Karpas-422 (cell line): ENCODE measurements around the gene NOC2L. TPM values are rescaled to one million over a fixed set of nuclear protein-coding genes. Genes with fewer than 3 reads are reported as not detected.
"Not testable (repeated sequence)": the region's sequence is repeated elsewhere in the genome, so short reads cannot be mapped to it uniquely, and the experiment has no call there.

Experiments
- DNase-seq: peaks from one replicate; pipeline ENCODE4 v3.0.0-alpha.2; 2015
- H2AFZ ChIP-seq: fragments of 200-600 bp; sonication (generic); 2 replicates; pipeline ENCODE4 v1.6.1; 2014; ENCODE audit warnings: antibody characterized with exemption, low read length, mixed read lengths
- H3K27ac ChIP-seq: fragments of 200-600 bp; sonication (generic); 2 replicates; pipeline ENCODE4 v1.5.1; 2014; ENCODE audit warnings: mild to moderate bottlenecking, low read length, moderate library complexity
- H3K27me3 ChIP-seq: fragments of 200-600 bp; sonication (generic); 2 replicates; pipeline ENCODE4 v1.6.1; 2014; ENCODE audit warnings: low read length, mixed read lengths
- H3K36me3 ChIP-seq: fragments of 200-600 bp; sonication (generic); 2 replicates; pipeline ENCODE4 v1.6.1; 2014; ENCODE audit warnings: low read length, mixed read lengths; ENCODE audit not compliant: insufficient read depth
- H3K4me1 ChIP-seq: fragments of 200-600 bp; sonication (generic); 2 replicates; pipeline ENCODE4 v1.6.1; 2014; ENCODE audit warnings: mild to moderate bottlenecking, low read length, mixed read lengths
- H3K4me2 ChIP-seq: fragments of 200-600 bp; sonication (generic); 2 replicates; pipeline ENCODE4 v1.6.1; 2014; ENCODE audit warnings: low read length, low read depth, mild to moderate bottlenecking; ENCODE audit not compliant: poor library complexity, severe bottlenecking
- H3K4me3 ChIP-seq: fragments of 200-600 bp; sonication (generic); 2 replicates; pipeline ENCODE4 v1.5.1; 2014; ENCODE audit warnings: mild to moderate bottlenecking, antibody characterized with exemption, low read length, mixed read lengths
- H3K79me2 ChIP-seq: fragments of 200-600 bp; sonication (generic); 2 replicates; pipeline ENCODE4 v1.6.1; 2014; ENCODE audit warnings: mild to moderate bottlenecking, low read length, mixed read lengths
- H3K9ac ChIP-seq: fragments of 200-600 bp; sonication (generic); 2 replicates; pipeline ENCODE4 v1.6.0; 2014; ENCODE audit warnings: low read length
- H3K9me2 ChIP-seq: fragments of 200-600 bp; sonication (generic), shearing (Covaris generic); replicated peaks from 2 replicates; pipeline ENCODE4 v1.6.0; 2014; ENCODE audit warnings: mild to moderate bottlenecking, low read length, moderate library complexity; ENCODE audit not compliant: insufficient read depth
- H3K9me3 ChIP-seq: fragments of 300-700, 200-600 bp; sonication (generic); 2 replicates; pipeline ENCODE4 v1.6.1; 2014; ENCODE audit warnings: low read length, mixed read lengths
- H4K20me1 ChIP-seq: fragments of 200-600 bp; sonication (generic); 2 replicates; pipeline ENCODE4 v1.6.1; 2014; ENCODE audit warnings: mild to moderate bottlenecking, antibody characterized with exemption, low read length, low read depth; ENCODE audit not compliant: insufficient read depth
- total RNA-seq: library from RNA; depleted of rRNA; stranded (reverse); fragments of >200 nt; shearing (Covaris generic); gene quantifications from 2 replicates; pipeline ENCODE4 v1.2.3, GENCODE V29; 2014; ENCODE audit warnings: low replicate concordance

The NOC2L gene
- total RNA-seq, 1 experiment from 2014 or later = 32.5 TPM

DNA sequence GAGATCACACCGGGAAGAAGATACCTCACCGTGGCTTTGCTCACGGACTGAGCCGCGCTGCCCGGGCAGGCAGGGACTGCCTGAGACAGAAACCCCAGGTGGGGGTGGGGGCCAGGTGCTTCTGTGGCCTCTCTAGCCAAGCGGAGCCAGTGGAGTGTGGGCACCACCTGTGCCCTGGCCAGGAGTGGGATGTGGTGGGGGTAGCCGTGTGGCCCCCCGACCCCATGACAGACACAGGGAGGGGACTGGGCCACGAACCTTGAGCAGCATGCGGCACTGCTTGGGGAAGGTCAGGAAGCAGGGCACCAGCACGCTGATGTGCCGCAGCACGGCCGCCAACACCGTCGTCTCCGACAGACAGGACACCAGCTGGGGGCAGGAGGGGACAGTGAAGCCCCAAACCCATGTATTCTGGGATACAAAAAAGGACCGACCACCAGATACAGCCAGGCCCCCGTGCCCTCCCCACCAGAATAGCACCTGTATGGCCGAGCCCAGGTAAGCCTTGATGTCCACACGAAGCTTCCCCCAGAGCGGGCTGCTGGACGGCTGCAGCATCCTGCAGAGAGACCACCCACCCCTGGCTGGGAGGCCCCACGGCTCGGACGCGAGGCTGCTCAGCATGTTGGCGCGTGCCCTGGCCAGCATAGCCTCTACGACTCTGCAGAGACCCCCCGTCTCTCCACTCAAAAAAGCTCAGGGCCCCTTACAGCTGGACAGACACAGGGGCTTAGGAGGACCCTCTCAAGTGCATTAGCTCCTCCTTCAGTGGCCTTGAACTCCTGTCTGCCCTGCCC is 5.3 kb downstream of the NOC2L start:
- Histone ChIP-seq H3K79me2 (peaks cover 19% of the 10 kb centered on the region), H3K36me3 (peaks cover 13% of the 10 kb centered on the region; the same call in 1 of the 2 replicates), H3K4me3 (no peak overlapping the region), H3K27me3 (no peaks in the 10 kb centered on the region), H3K27ac (no peak overlapping the region), H3K9ac (no peak overlapping the region), H3K4me2 (no peak overlapping the region), H2AFZ (no peak overlapping the region), H3K9me2 (no peaks in the 10 kb centered on the region), H4K20me1 (peaks cover 34% of the 10 kb centered on the region), H3K9me3 (no peaks in the 10 kb centered on the region), H3K4me1 (peaks cover 9% of the 10 kb centered on the region)
- DNase-seq = no peak

DNA sequence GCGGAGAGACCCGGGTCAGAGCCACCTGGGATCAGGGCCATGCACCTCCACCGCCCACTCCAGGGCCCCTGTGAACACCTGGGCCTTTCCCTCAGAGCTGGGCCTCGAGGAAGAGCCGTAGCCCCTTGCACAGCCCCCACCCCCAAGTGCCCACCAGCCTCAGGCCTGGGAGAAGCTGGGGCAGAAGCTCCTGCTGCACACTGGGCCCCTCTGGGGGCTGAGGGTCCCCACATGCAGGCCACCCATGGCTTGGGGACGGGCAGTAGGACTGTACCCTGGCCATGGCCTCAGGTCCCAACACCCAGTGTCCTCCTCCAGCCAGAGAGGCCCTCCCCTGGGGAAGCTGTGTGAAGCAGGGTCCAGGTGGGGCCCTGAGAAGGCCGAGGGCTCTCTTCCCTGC is 6.5 kb downstream of the NOC2L start:
- Histone ChIP-seq H2AFZ (no peak overlapping the region), H3K9me2 (no peaks in the 10 kb centered on the region), H3K4me1 (peaks cover 4% of the 10 kb centered on the region), H3K79me2 (peaks cover 8% of the 10 kb centered on the region), H3K4me2 (no peak overlapping the region), H3K4me3 (no peak overlapping the region), H3K36me3 (peaks cover 13% of the 10 kb centered on the region; the same call in 1 of the 2 replicates), H3K9me3 (no peaks in the 10 kb centered on the region), H3K27me3 (no peaks in the 10 kb centered on the region), H3K9ac (no peak overlapping the region), H3K27ac (no peak overlapping the region), H4K20me1 (peaks cover 27% of the 10 kb centered on the region; the same call in 1 of the 2 replicates)
- no peak for DNase-seq

DNA sequence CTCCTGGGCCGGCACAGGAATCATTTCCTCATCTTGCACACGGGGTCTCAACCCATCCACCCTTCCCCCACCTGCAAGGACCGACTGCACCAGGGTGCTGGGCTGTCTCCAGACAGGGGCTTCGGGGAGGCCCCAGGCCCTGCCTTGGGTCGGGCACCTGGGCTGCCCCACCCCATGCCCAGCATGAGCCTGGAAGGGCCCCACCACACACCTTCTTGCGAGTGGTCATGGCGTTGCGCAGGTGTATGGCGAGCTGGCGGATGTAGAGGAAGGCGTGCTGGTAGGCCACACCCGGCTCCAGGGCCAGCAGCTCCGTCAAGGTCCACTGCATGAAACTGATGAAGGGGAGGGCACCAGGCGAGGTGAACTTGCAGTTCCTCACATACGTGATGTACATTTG is 6.9 kb downstream of the NOC2L start:
- H3K9ac ChIP-seq = no peak overlapping the region
- H3K79me2 ChIP-seq = peaks cover 4% of the 10 kb centered on the region
- no peaks in the 10 kb centered on the region for H3K4me1 ChIP-seq
- no peaks in the 10 kb centered on the region for H3K9me2 ChIP-seq
- H2AFZ ChIP-seq = no peak overlapping the region
- no peak overlapping the region for H3K4me3 ChIP-seq
- H3K9me3 ChIP-seq = no peaks in the 10 kb centered on the region
- no peaks in the 10 kb centered on the region for H3K27me3 ChIP-seq
- H4K20me1 ChIP-seq = 0 out of 2 replicates have a peak, but pooled peaks cover 26% of the 10 kb centered on the region
- H3K27ac ChIP-seq = no peak overlapping the region
- H3K36me3 ChIP-seq = peaks cover 13% of the 10 kb centered on the region; the same call in 1 of the 2 replicates
- DNase-seq = no peak
- no peak overlapping the region for H3K4me2 ChIP-seq

DNA sequence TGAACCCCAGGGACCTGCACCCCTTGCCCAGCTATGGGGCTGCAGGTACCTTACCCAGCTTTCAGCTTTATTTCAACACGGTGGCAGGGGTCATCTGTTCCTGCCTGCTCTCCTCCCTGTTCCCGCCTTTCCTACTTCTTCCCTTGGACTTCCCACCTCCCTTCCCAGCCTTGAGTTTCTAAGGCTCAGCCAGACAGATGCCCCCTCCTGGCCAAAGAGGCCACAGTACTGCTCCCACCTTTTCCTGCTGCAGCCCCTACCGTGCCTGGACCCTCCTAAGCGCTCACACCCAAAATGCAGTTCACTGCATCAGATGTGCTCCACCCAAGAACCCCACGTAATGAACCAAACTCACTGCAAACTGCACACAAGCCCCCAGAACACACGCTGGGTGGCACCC is 7.7 kb downstream of the NOC2L start:
- Histone ChIP-seq H3K9me3 (no peaks in the 10 kb centered on the region), H3K79me2 (no peaks in the 10 kb centered on the region), H3K4me3 (no peak overlapping the region), H3K36me3 (peaks cover 13% of the 10 kb centered on the region; the same call in 1 of the 2 replicates), H2AFZ (no peak overlapping the region), H3K9ac (no peak overlapping the region), H3K27me3 (no peaks in the 10 kb centered on the region), H3K27ac (no peak overlapping the region), H3K4me1 (no peaks in the 10 kb centered on the region), H3K4me2 (no peak overlapping the region), H4K20me1 (0 out of 2 replicates have a peak, but pooled peaks cover 23% of the 10 kb centered on the region), H3K9me2 (no peaks in the 10 kb centered on the region)
- DNase-seq = no peak

DNA sequence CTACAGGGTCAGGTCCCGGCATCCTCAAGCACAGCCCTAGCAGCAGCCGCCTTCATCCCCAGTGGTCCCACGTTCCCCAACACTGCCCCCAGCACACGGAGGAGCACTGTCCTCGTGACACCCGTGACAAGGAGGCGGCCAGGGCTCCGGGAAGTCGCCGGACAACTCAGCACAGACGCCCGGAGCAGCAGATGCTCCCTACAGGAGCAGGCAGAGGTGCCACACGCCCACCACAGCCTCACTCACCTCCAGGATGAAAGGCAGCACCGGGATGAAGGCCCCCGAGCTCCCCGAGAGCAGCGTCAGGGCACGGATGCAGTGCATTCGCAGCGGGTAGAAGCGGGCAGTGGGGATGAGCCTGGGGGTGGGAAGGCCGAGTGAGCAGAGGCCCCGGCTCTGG is 8.2 kb downstream of the NOC2L start:
- H3K9me3 ChIP-seq = no peaks in the 10 kb centered on the region
- H3K27ac ChIP-seq = no peak overlapping the region
- H3K27me3 ChIP-seq = no peaks in the 10 kb centered on the region
- no peak overlapping the region for H3K9ac ChIP-seq
- H2AFZ ChIP-seq = no peak overlapping the region
- no peaks in the 10 kb centered on the region for H3K9me2 ChIP-seq
- no peak overlapping the region for H3K4me2 ChIP-seq
- no peaks in the 10 kb centered on the region for H3K79me2 ChIP-seq
- H3K4me1 ChIP-seq = no peaks in the 10 kb centered on the region
- H3K36me3 ChIP-seq = peaks cover 13% of the 10 kb centered on the region; the same call in 1 of the 2 replicates
- H3K4me3 ChIP-seq = no peak overlapping the region
- peaks cover 24% of the 10 kb centered on the region; the same call in 1 of the 2 replicates for H4K20me1 ChIP-seq
- DNase-seq = no peak

DNA sequence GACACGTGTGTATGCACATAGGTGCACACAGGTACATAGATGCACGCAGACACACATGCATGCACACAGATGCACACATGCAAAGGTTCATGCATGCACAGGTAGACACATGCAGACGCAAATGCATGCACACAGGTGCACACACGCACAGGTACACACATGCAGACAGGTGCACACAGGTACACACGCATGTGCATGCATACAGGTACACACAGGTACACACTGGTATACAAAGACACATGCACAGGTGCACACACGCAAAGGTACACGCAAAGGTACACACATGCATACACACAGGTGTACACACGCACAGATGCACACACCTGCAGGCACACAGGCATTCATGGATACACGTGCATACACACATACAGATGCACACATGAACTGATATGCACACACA is 8.8 kb downstream of the NOC2L start:
- H3K9me2 ChIP-seq = no peaks in the 10 kb centered on the region

DNA sequence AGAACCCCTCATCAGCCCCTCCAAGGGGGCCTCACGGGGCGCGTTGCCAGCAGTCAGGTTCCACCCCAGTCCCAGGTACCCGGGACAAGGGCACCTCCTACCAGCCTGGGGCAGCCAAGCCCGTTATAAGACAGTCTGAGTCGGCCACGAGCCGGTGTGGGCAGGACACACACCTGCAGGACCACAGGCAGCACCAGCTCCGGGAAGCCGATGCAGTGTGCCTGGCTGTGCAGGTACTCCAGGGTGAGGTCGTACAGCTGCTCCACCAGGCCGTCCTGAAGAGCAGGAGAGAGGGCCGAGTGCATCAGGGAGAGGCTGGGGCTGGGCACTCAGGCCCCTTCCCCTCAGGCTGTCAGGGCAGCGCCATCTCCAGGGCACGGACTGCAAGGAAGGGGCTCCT is 11.1 kb downstream of the NOC2L start:
- Histone ChIP-seq H3K9me2 (no peaks in the 10 kb centered on the region), H3K36me3 (peaks cover 8% of the 10 kb centered on the region; the same call in 1 of the 2 replicates), H3K4me3 (no peak overlapping the region), H3K79me2 (no peaks in the 10 kb centered on the region), H2AFZ (no peak overlapping the region), H3K4me2 (no peak overlapping the region), H4K20me1 (peaks cover 28% of the 10 kb centered on the region; the same call in 1 of the 2 replicates), H3K9ac (no peak overlapping the region), H3K4me1 (peaks cover under 1% of the 10 kb centered on the region), H3K27me3 (no peaks in the 10 kb centered on the region), H3K9me3 (no peaks in the 10 kb centered on the region), H3K27ac (no peak overlapping the region)
- DNase-seq = no peak

More for the DNA sequence above, 8.8 kb downstream of the NOC2L start:
- Histone ChIP-seq H3K4me1 (no peaks in the 10 kb centered on the region), H3K9me3 (no peaks in the 10 kb centered on the region), H3K36me3 (peaks cover 13% of the 10 kb centered on the region; the same call in 1 of the 2 replicates), H3K4me2 (no peak overlapping the region), H2AFZ (no peak overlapping the region), H3K27me3 (no peaks in the 10 kb centered on the region), H3K9ac (no peak overlapping the region), H3K79me2 (no peaks in the 10 kb centered on the region), H3K27ac (no peak overlapping the region), H3K4me3 (no peak overlapping the region), H4K20me1 (peaks cover 27% of the 10 kb centered on the region; the same call in 1 of the 2 replicates)
- DNase-seq = no peak

DNA sequence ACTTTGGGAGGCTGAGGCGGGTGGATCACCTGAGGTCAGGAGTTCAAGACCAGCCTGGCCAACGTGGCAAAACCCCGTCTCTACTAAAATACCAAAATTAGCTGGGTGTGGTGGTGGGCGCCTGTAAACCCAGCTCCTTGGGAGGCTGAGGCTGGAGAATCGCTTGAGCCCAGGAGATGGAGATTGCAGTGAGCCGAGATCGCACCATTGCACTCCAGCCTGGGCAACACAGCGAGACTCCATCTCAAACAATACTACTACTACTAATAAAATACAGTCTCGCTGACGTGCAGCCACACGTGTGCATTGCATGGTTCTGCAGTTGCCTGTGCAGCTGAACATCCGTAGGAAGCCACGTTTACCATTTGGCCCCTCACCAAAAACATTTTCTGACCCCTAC is 12.2 kb downstream of the NOC2L start:
- H3K4me3 ChIP-seq, H3K27me3 ChIP-seq, H3K27ac ChIP-seq, H2AFZ ChIP-seq, H3K9me2 ChIP-seq, H3K9ac ChIP-seq, H3K9me3 ChIP-seq, H3K79me2 ChIP-seq, H3K4me2 ChIP-seq, DNase-seq, H3K36me3 ChIP-seq: not testable (repeated sequence)
- H3K4me1 ChIP-seq = peaks cover 12% of the 10 kb centered on the region
- peaks cover 28% of the 10 kb centered on the region; the same call in 1 of the 2 replicates for H4K20me1 ChIP-seq
